Stimulated activated CD4-positive, alpha-beta T cell treated with anti-CD3 and anti-CD28 coated beads, TNF-alpha, amount 100 ng/mL, for 24 hours (primary cell): ENCODE measurements around the gene NELL1.

ENCODE experiments used
- DNase-seq, 3 experiments: peaks; one replicate each; pipeline ENCODE4 v3.0.0-alpha.2; 2020; ENCODE audit warnings: low read depth in 3 of 3

The NELL1 gene

GRCh38 chr11:21343204-21343603, 673.8 kb downstream of the NELL1 start:
- DNase-seq: no peak

GRCh38 chr11:21346361-21346760, 677.0 kb downstream of the NELL1 start:
- no peak for DNase-seq

- DNase-seq: no peak
These were observed 681.2 kb downstream of the NELL1 start for GRCh38 chr11:21350613-21351012.

GRCh38 chr11:21353425-21353824, 684.0 kb downstream of the NELL1 start:
- DNase-seq: no peak

GRCh38 chr11:21364866-21365624, 695.7 kb downstream of the NELL1 start:
- DNase-seq: no peak

GRCh38 chr11:21369947-21370346, 700.6 kb downstream of the NELL1 start:
- no peak for DNase-seq

- no peak for DNase-seq
These were observed 701.7 kb downstream of the NELL1 start for GRCh38 chr11:21371044-21371443.

GRCh38 chr11:21372672-21373071, 703.3 kb downstream of the NELL1 start:
- DNase-seq: no peak

GRCh38 chr11:21374376-21374775, 705.0 kb downstream of the NELL1 start:
- no peak for DNase-seq

GRCh38 chr11:21385669-21386440, 716.5 kb downstream of the NELL1 start:
- no peak for DNase-seq

- DNase-seq: no peak
These were observed 721.0 kb downstream of the NELL1 start for GRCh38 chr11:21390430-21390829.

- no peak for DNase-seq
These were observed 727.1 kb downstream of the NELL1 start for GRCh38 chr11:21396342-21397008.

GRCh38 chr11:21398195-21398594, 728.8 kb downstream of the NELL1 start:
- DNase-seq: no peak

GRCh38 chr11:21401496-21401895, 732.1 kb downstream of the NELL1 start:
- no peak for DNase-seq

- no peak for DNase-seq
These were observed 732.9 kb downstream of the NELL1 start for GRCh38 chr11:21402274-21402673.

- DNase-seq: no peak
These were observed 733.7 kb downstream of the NELL1 start for GRCh38 chr11:21403069-21403468.

- no peak for DNase-seq
These were observed 736.0 kb downstream of the NELL1 start for GRCh38 chr11:21405422-21405821.

- no peak for DNase-seq
These were observed 741.1 kb downstream of the NELL1 start for GRCh38 chr11:21410513-21410912.

GRCh38 chr11:21411104-21411503, 741.7 kb downstream of the NELL1 start:
- no peak for DNase-seq

GRCh38 chr11:21411597-21411996, 742.2 kb downstream of the NELL1 start:
- DNase-seq: no peak

GRCh38 chr11:21412652-21413383, 743.4 kb downstream of the NELL1 start:
- DNase-seq: no peak

- DNase-seq: no peak
These were observed 745.6 kb downstream of the NELL1 start for GRCh38 chr11:21414953-21415352.
